ENCODE results near the gene SDHB.

SDHB gene

DNA sequence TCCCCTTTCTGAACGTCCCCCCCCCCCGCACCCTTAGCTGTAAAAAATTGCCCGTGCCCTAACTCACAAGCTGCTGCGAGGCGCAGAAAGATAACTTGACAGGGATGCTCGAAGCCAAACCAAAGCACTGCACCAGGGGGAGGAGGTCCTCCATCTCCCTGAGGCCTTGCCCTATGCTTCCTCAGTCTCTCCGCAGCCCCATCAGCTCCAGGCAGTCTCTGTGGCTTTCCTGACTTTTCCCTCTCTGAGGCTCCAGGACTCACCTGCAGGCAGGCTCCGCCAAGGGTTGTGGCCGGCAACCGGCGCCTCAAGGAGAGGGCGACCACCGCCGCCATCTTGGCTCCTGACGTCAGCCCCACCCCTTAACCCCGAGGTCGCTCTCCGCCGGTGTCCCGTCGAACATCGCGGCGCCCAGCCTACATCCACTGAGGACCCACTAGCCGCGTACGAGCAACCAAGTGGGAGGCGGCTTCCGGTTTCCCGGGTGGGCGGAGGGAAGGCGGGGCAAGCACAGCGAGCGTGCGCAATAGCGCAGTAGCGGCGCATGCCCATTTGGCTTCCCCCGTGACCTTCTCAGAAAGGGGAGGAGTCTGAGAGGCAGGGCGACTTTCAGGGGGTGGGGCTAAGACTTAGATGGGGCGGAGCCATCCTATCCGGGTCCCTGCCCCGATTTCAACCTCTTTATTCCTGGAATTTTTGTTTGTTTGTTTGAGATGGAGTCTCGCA lies at the start of gene SDHB:
SDHB (minus strand) TSS at position 348 of the 726 bp plus-strand sequence; CDS start at position 335, 13 bp downstream.
- peak; percentile 99 for DNase-seq (ENCODE audit: low spot score)

DNA sequence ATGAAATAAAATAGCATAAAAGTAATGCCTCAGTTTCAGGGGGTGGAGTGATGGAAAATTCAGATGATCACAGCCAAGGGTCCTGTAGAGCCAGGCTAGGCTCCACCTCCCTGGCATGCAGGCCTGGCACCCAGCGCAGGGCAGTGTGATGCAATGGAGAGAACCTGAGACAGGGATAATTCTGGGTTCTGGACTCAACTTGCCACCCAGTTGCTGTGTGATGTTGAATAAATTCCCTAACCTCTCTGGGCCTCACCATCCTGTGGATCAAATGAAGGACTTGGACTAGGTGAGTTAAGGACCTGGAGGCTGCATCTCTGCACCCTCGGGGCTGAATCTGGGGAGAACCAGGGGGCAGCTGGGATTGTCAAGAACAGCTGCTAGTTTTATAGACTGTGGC lies 48.4 kb upstream of the SDHB start:
- no peak for DNase-seq (ENCODE audit: low spot score)

DNA sequence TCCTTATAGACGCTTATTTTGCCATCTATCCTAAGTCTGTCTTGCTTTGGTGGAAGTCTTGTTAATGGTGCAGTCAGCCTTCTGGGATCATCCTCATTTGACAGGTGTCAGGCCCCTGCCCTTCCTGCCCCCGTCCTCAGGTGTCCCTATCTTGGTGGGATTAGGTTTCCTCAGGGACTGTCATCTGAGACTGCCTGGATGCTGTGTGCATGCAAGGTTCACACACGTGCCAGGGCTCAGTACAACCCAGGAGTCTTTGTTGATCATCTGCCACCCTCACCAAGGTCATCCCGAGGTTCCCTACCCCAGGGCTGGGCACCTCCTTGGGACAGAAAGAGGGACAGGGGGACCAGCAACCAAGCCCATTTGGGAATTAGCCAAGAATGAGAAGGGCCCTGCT lies 47.4 kb upstream of the SDHB start:
- no peak for DNase-seq (ENCODE audit: low spot score)

DNA sequence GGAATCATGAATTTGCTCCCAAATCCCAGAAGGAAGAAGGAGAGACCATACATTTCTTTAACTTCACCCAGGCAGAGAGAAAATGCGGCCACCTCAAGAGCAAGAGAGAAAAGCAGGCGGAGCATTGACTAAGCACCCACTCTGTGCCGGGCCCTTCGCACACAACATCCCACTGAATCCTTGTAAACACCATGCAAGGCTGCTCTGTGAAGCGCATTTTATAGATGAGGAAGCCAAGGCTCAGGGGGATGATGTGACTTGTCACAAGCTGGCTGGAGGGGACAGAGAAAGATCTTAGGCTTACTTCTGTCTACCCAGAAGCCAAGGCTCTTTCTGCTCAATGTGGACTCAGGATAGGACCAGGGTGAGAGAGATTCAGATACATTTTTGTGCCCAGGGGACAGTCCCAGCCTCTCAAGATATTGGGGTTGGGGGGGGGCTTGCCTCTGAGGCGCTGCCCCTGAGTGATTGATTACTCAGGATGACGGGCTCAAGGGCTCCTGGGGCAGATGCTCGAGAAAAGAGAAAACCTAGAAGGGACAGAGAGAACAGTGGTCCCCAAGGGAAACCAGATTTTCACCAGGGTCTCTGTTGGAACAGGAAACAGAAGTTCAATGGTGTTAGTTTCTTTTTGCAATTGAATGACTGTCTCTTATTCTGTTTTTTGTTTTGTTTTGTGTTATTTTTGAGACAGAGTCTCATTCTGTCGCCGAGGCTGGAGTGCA lies 45.9 kb upstream of the SDHB start:
- DNase-seq (ENCODE audit: low spot score) = no peak

DNA sequence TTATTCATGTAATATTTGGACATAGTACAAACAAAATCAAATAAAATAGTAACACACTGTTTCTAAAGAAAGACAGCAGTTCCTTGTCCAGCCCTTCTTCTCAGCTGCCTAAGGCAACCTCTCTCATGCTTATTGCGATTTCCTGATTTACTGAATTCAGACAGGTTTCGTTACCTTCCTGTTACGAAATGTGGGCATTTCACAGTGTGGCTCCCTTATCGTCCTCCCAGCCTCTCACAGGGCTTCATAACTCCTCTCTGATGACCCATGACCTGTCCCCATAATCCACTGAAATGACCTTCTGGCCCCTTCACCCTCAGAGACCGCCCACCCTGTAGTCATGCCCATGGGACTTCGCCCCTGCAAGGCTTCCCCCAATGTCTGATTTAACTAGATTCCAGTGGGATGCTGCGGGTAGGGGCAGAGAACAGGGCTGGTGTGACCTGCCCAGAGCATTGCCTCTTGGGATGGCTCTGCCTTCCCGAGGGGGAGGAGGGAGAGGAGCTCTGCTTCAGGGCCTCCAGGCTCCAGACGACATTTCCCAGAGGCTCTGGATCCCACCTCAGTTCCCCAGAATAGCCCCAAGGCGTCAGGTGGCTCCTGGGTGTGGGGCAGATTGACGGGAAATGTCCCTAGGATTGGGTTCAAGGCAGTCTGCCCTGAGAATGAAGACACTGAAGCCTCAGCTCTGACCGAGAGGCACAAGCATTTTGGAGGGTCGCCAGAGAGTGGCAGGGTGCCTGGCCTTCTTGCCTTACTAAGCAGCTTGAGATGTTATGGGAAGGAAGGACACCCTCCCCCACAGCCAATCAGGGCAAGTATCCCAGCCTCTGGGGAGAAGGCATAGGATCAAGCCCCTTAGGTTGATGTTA lies 44.9 kb upstream of the SDHB start:
- DNase-seq (ENCODE audit: low spot score) = no peak

DNA sequence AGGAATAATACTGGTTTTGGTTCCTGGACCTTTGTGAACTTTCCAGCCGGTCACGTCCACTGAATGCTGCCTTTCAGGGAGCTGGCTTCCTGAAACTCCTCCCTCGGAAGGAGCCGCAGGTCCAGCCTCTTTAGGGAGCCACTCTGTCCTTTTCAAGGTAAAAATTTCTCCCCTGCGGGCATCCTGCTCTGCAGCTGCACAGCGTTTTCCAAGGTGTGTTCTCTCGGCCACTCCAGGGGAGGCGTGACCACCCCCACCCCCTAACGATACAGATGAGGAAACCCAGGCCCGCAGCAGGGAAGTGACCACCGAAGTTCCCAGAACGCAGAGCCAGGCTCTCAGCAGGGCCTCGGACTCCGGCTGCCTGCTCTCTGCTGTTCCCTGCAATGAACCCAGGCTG lies 44.0 kb upstream of the SDHB start:
- DNase-seq (ENCODE audit: low spot score) = no peak

DNA sequence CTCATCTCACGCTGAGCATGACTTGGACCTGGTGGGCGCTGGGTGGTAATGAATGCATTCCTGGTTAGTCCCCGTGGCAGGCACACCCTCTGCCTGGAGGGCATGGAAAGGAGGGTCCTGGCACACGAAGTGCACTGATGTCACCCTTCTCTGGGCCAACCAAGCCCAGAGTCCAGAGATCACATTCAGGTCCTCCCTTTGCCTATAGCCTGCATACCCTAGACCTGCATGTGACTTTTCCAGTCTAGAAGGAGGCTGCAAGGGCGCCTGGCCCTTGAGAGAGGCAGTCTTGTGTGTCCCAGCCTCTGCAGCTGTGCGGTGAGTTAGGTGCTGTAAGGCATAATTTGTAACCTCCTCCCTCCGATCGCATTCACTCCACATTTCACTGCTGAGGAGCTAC lies 43.3 kb upstream of the SDHB start:
- DNase-seq (ENCODE audit: low spot score) = no peak

DNA sequence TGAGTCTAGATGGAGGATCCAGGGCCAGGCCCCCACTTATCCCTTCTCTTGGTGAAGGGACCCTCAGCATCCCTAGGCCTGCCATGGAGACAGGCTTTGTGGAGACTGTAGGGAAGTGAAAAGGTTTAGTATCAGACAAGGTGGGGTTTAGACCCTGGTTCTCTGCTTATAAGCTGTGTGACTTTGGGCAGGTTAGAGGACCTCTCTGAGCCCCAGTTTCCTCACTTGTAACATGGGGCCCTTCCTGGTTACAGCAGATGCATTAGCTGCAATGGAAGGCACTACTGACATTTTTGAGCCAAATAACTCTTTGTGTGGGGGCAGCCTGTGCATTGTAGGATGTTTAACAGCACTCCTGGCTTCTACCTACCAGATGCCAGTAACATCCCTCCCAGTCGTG lies 42.8 kb upstream of the SDHB start:
- DNase-seq (ENCODE audit: low spot score) = no peak

DNA sequence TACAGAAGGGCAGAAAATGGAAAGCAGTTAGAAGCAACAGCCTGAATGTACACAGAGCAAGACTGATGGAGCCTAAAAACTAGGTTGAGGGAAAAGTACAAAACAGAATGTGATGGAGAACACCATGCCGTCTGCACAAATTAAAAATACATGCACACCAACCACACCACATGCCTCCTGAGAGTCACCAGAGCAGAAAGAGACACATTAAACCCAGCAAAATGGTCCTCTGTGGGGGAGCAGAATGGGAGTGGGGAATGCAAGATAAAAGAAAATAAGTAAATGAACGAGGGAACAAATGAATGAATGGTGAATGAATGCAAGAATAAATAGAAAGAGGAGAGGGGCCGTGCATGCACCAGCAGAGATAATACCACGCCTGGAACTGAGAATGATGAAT lies 41.3 kb upstream of the SDHB start:
- DNase-seq (ENCODE audit: low spot score) = no peak

DNA sequence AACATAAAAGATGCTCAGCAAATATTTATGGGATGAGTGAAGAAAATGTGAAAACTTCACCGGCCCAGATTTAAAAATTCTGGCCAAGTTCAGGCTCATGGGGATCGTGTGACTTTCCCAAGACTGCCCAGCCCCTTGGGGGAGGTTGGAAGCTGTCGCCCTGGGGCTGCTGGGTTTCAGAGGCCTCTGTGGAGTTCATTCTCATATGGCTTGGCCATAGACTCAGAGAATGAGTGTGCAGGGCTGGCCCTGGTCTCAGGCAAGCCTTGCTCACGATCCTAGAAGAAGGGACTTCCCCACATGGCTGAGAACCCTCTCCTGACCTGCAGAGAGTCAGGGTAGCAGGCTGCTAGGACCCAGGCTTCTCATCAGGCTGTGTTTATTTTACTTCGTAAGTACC lies 40.8 kb upstream of the SDHB start:
- no peak for DNase-seq (ENCODE audit: low spot score)

DNA sequence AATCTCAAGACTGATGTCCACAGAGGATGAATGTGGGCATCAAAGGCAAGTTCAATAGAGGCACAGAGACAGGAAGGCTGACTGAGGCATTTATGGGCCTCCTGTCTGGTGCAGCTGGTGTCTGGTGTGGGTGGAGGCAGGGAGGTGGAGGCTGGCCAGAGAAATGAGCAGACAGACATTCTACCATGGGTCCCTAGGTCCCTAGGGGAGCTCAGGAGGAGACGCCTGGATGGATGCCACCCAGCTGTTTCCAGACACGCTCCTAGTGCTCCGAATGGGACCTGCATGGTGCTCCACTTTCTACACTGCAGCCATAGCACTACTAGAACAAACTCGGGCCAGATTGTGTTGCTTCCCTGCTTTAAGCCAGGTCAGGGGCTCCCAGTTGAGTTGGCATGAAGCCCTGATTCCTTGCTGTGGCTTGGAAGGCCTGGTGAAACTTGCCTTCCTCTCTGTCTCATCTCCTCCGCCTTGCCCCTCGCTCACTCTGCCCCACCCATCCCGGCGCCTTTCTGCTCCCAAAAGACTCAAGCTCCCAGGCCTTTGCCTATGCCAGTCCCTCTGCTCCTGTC lies 40.1 kb upstream of the SDHB start:
- DNase-seq (ENCODE audit: low spot score) = no peak

DNA sequence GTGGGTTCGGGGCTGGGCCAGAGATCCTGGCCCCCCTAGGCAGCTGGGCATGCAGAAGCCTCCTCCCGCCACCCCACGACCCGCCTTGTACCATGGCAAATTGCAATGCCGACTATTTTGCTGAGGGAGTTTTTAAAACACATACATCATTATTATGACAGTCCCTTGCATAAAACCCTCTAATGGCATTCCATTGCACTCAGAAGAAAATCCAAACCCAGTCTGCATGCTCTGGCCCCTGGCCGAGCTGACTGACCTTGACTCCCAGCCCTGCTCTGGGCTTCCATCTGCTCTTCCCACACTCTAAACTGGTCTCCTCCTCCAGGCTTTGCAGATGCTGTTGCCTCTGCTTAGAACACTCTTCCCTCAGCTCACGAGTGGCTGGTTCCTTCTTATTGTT lies 37.4 kb upstream of the SDHB start:
- no peak for DNase-seq (ENCODE audit: low spot score)

DNA sequence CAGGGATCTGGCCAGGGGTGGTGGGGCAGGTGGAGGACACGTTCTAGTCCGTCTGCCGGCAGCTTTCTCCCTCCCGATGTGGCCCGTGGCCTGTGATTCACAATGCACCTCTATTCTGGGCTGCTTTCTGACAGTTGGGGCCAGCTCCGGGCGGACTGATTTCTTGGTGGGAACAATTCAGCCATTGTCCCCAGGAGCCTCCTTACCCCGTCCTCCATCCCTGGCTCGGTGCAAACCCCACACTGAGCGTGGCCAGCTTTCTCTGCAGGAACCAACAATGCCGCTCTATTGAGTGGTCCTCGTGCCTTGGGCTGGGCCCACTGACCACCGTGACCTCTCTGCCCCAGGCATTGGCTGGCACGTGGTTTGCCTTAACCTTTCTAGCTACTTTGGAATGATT lies 35.7 kb upstream of the SDHB start:
- DNase-seq (ENCODE audit: low spot score) = no peak

DNA sequence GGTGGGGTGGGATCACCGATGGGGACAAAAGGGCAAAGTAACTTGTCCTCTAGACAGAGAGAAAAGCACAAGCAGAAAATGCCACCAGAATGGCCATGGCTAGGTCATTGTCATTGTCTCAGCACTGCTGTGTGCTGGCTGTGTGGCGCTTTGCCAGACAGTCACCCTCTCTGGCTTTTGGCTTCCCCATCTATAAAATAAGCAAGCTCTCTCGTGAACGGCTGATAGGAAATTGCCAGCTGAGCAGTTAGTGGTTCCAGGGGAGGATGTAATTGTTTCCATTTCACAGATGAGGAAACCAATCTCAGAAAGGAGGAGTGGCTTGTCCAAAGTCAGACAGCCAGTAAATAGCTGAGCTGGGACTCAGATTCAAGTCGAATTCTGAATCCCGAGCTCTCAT lies 32.9 kb upstream of the SDHB start:
- DNase-seq (ENCODE audit: low spot score) = no peak

DNA sequence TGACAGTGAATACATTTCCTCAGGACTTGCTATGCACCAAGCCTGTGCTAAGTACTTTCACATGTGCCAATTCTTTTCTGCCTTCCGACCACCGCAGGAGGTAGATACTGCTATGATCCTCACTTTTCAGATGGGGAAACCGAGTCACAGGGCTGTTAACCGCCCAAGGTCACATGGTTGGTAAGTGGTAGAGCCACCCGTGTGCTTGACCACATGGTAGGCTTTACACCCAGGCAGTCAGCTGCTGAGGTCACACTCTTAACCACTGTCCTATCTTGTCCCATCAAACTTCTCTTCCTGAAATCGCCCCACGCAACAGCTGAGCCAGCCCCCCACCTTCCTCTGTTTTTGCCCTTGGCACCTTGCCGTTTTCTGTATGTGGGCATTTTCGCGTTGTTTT lies 31.0 kb upstream of the SDHB start:
- no peak for DNase-seq (ENCODE audit: low spot score)

DNA sequence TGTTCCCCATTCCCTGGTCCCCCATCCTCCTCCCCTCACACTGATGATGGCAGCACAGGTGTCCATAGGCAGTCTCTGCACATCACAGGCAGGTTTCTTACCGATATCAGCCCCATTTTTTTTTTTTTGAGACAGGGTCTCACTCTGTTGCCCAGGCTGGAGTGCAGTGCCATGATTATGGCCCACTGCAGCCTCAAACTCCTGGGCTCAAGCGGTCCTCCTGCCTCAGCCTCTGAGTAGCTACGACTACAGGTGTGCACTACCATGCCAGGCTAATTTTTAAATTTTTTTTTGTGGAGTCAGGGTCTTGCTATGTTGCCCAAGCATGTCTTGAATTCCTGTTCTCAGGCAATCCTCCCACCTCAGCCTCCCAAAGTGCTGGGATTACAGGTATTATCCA lies 28.9 kb upstream of the SDHB start:
- DNase-seq (ENCODE audit: low spot score) = no peak

DNA sequence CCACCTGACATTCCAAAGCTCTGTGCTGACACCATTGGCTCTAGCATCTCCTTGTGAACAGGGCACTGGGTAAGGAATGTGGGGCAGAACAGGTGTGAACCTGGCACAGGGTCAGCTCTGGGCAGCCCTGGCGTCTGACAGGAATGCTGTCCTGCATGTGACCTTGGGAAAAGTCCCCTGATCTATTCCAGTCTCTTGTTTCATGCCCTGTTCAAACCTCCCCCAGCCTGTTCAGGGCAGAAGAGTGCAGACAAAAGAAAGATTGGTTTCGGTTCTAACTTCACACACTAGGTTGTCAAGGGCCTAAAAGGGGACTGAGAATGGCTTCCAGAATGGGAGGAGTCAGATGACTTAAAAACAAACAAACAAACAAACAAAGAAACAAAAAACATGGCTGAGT lies 27.6 kb upstream of the SDHB start:
- DNase-seq (ENCODE audit: low spot score) = no peak

DNA sequence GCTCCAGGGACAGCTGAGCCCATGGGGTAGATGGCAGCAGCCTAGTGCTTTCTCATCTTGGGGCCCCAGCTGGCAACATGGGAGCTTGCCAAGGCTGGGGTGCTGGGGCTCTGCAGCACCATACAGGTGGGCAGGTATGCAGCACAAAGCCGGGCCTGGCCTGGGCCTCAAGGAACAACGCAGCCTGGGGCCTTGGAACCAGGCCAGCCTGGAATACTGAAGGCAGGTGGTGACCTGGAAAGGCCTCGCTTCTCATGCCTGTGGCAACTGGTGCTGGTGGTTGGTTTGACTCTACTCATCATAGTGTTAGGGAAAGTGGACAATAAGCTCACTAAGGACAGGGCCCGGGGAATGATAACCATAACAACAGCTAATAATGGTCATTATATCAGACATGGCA lies 27.0 kb upstream of the SDHB start:
- DNase-seq (ENCODE audit: low spot score) = no peak

DNA sequence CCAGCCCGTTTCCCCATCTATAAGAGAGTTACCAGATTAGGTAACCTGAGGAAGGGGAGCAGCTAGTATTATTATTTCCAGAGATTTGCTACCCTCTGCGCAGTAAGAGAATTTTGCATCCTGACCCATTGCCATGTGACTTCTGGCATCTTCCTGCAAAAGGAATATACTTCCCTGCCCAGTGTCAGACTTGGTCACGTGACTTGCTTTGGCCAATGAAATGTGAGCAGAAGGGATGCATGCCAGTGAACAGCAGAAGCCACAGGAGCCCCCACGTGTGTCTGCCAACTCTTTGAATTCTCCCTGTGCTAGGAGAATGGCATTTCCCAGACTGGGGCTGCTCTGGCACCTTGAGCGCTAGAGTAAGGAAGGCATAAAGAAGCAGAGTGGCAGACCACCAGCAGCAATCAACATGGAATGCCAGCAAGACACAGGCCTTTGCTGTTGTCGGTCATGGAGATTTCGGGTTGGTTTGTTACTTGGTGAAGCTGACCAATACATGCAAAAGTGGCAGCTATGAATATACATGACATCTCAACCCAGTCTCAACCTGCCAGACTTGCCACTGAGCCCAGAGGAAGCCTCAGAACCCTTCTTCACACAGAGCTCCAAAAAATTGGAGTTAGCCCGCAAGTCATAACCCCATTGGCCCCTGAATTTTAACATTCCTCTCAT lies 26.4 kb upstream of the SDHB start:
- no peak for DNase-seq (ENCODE audit: low spot score)

DNA sequence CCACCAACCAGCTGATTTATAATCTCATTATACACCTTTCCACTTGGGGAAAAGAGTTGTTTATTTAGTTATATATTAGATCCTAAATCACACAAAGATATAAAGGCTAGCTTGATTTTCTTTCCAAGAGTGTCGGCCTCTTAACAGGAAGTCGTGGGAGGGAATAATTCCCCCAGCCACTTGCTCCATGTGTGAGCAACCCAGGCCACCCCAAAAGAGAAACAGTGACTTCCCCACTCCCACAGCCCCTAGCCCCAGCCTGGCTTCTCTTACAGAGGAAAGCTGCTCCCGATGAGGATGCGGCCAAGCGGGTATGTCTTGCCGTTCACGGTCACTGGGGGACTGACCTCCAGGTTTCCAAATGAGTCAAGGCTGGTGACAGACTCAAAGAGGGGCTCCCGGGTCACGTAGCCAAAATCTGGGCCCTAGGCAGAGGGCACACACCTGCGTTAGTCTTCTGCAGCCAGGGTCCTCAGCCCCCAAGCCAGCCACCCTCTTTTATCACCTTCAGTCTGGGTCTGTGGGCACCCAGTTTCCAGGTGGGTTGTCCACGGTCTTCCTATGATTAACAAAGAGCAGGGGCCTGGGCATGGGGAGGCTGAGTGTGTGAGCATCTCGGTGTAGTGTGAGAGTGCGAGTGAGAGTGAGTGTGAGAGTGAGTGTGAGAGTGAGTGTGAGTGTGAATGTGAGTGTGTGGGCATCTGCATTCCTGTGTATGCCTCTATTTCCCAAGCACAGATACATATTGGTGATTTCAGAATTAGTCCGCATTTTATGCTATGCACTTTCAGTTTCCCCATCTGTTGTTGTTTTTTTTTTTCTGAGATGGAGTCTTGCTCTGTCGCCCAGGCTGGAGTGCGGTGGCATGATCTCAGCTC lies 25.4 kb upstream of the SDHB start:
- no peak for DNase-seq (ENCODE audit: low spot score)

Data from CD4-positive, alpha-beta T cell treated with Interleukin-15 for 4 hours (primary cell).